Uterus (tissue), 4 donors: Measurements from ENCODE around the gene CLASP2. TPM values are rescaled to one million over a fixed set of nuclear protein-coding genes. Genes with fewer than 3 reads are reported as not detected.
"Not testable (repeated sequence)": the region's sequence is repeated elsewhere in the genome, so short reads cannot be mapped to it uniquely, and the experiment has no call there.

Experiments used
- DNase-seq, 2 donors: peaks; one replicate each; pipeline ENCODE4 v3.0.0-alpha.2; 2019 to 2020
- H3K27ac ChIP-seq, 2 donors: fragments of 200-600 bp; sonication (generic); 1 replicate in 1 of 2; 2 replicates in 1 of 2; pipeline ENCODE4 v1.5.1; 2016 to 2018
- H3K27me3 ChIP-seq, 2 donors: fragments of 200-600 bp; sonication (generic); one replicate each; pipeline ENCODE4 v1.5.1; 2018 to 2019; ENCODE audit warnings: control low read depth in 1 of 2
- H3K36me3 ChIP-seq, 2 donors: fragments of 200-600 bp; sonication (generic); one replicate each; pipeline ENCODE4 v1.5.1; 2019; ENCODE audit warnings: control low read depth in 1 of 2
- H3K4me1 ChIP-seq, 2 donors: fragments of 200-600 bp; sonication (generic); one replicate each; pipeline ENCODE4 v1.5.1; 2018 to 2019; ENCODE audit warnings: control low read depth in 1 of 2
- H3K4me3 ChIP-seq, 2 donors: fragments of 200-600 bp; sonication (generic); 1 replicate in 1 of 2; 2 replicates in 1 of 2; pipeline ENCODE4 v1.5.1; 2018 to 2019; ENCODE audit warnings: mild to moderate bottlenecking in 1 of 2
- H3K9me3 ChIP-seq, 2 donors: fragments of 200-600 bp; sonication (generic); one replicate each; pipeline ENCODE4 v1.5.1; 2019; ENCODE audit warnings: control low read depth in 1 of 2
- POLR2A ChIP-seq, 2 donors: fragments of 450-650 bp; IDR thresholded peaks; one replicate each; pipeline ENCODE4 v1.6.1; 2016; ENCODE audit warnings: antibody characterized with exemption in 2 of 2, mild to moderate bottlenecking in 1 of 2, moderate library complexity in 1 of 2
- intact Hi-C: fragments of 100-400 bp; cut with DNase I; formaldehyde crosslinking; loops from one replicate; pipeline ENCODE4 v1.15.1; 2023; ENCODE audit warnings: low total_unique reads
- total RNA-seq, 4 donors: library from RNA; depleted of rRNA in 3 of 4; stranded (reverse); fragments of >200 nt in 3 of 4; gene quantifications; one replicate each; pipeline versions ENCODE4 v1.1.0 to v1.2.4, GENCODE V29; 2014 to 2023
- TF ChIP-seq, protein P1 (sequence below), 4 experiments: fragments of 200-600 bp in 2 of 4; fragments of 450-650 bp in 2 of 4; sonication (generic) in 2 of 4; IDR thresholded peaks; one replicate each; pipeline ENCODE4 v1.5.1; 2016 to 2019; ENCODE audit warnings: antibody characterized with exemption in 4 of 4, mild to moderate bottlenecking in 2 of 4, moderate library complexity in 1 of 4
- donor health status: DM: yes; HTN: yes; CAD: no.

The CLASP2 gene
- total RNA-seq: 100 to 1,000 TPM in 2 of 4 donors, 10 to 100 TPM in 2; 34.1 to 159 (median 76.2) TPM

DNA sequence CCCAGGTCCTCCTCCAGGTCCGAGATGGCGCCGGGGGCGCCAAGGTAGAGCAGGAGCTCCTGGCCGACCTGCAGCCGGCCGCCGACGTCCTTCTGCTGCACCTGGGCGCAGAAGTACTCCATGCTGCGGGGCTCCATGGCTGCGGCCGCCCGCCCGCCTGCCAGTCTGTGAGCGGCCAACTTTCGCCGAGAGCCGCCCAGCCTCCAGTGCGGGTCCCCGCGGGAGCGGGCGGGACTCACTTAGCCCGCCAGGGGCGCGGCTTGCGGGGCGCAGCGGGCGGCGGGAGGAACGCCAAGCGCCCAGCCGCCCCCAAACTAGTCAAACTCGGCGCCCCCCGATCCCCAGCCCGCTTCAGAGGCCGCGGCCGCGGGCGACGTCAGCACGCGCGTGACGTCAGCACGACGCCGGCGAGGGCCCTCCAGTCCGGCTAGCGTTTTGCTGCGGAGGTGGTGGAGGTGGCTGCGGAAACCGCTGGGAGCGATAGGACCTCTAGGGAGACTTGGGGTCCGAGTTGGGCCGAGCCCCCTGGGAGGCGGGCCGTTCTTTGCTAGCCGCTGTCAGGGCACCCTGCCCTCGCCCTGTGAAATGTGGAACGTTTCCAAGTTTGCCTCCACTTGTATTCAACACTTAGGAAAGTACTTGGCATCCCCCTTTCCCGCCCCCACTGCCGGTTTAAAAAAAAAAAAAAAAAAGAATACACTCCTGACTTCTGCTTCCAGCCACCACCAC, at the start of gene CLASP2:
Gene CLASP2, minus strand, starts transcription at position 389 of the 729 bp plus-strand sequence. Its CDS starts 252 bp downstream, at position 137.
- no peaks in the 10 kb centered on the region for H3K9me3 ChIP-seq
- intact Hi-C loops: no loop called here
- H3K27me3 ChIP-seq: no peaks in the 10 kb centered on the region
- H3K4me3 ChIP-seq: peak within 1 kb of the TSS; percentile 82 to 92
- peak; percentile 77 to 82 for TF ChIP-seq POLR2A (IDR thresholded peaks at IDR 0.05)
- TF ChIP-seq, protein P1, sequence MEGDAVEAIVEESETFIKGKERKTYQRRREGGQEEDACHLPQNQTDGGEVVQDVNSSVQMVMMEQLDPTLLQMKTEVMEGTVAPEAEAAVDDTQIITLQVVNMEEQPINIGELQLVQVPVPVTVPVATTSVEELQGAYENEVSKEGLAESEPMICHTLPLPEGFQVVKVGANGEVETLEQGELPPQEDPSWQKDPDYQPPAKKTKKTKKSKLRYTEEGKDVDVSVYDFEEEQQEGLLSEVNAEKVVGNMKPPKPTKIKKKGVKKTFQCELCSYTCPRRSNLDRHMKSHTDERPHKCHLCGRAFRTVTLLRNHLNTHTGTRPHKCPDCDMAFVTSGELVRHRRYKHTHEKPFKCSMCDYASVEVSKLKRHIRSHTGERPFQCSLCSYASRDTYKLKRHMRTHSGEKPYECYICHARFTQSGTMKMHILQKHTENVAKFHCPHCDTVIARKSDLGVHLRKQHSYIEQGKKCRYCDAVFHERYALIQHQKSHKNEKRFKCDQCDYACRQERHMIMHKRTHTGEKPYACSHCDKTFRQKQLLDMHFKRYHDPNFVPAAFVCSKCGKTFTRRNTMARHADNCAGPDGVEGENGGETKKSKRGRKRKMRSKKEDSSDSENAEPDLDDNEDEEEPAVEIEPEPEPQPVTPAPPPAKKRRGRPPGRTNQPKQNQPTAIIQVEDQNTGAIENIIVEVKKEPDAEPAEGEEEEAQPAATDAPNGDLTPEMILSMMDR (IDR thresholded peaks at IDR 0.05): peak in 1 of 4 experiments; percentile 2
- no peaks in the 10 kb centered on the region for H3K4me1 ChIP-seq
- peak within 1 kb of the TSS; percentile 93 to 99 for H3K27ac ChIP-seq
- H3K36me3 ChIP-seq: no peaks in the 10 kb centered on the region
- DNase-seq: peak; percentile 85 to 86

DNA sequence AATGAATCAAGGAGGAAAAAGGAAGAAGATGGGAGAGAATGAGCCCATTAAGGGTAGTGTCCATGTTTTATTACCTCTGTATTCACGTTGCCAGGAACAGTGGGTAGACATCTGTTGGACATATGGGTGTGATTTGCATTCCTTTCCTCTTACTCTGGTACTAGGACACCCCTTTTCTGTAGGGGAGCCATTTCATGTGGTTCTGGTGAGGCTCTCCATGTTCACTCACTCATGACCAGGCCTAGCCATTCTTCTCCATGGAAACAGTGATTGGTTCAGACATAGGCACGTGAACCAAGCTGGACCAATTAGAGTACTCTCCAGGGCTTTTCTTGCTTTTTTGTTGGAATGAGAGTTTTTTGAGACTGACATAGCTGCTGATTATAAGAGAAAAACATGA, 40.8 kb upstream of the CLASP2 start:
- no peaks in the 10 kb centered on the region for H3K4me1 ChIP-seq
- no peaks in the 10 kb centered on the region for H3K36me3 ChIP-seq
- no peak overlapping the region for H3K4me3 ChIP-seq
- intact Hi-C loops: no loop called here
- TF ChIP-seq, protein P1 (IDR thresholded peaks at IDR 0.05): no peak
- TF ChIP-seq POLR2A (IDR thresholded peaks at IDR 0.05): no peak
- H3K27ac ChIP-seq: no peak overlapping the region
- DNase-seq: no peak
- no peaks in the 10 kb centered on the region for H3K9me3 ChIP-seq
- H3K27me3 ChIP-seq: no peaks in the 10 kb centered on the region

DNA sequence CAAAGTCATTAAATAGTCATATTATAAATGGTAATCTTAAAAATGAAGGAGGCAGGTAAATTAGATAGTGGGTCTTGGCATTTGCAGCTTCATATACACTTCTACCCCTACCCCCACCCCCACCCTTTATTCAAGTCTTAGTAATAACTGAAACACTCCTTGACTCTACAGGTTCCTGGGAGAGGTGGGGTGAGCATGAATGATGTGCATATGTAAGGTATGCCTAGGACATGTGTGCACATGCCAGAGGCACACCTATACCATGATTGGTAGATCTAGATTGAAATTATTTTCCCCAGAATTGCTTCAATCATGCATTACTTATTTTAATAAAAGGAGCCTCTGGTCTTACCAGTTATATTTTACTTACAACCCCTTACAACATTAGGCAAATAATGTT, 40.2 kb upstream of the CLASP2 start:
- Histone ChIP-seq H3K36me3 (no peaks in the 10 kb centered on the region), H3K9me3 (no peaks in the 10 kb centered on the region), H3K27me3 (no peaks in the 10 kb centered on the region), H3K4me3 (no peak overlapping the region), H3K27ac (no peak overlapping the region), H3K4me1 (no peaks in the 10 kb centered on the region)
- intact Hi-C loops: no loop called here
- no peak for DNase-seq
- no peak for TF ChIP-seq POLR2A (IDR thresholded peaks at IDR 0.05)
- TF ChIP-seq, protein P1 (IDR thresholded peaks at IDR 0.05): no peak

DNA sequence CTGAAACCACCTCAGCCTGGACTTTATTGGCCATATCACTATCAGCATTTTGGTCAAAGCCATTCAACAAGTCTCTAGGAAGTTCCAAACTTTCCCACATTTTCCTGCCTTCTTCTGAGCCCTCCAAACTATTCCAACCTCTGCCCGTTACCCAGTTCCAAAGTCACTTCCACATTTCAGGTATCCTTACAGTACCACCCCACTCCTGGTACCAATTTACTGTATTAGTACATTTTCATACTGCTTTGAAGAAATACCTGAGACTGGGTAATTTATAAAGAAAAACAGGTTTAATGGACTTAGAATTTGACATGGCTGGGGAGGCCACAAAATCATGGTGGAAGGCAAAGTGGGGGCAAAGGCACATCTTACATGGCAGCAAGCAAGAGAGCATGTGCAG, 36.3 kb upstream of the CLASP2 start:
- DNase-seq, H3K27ac ChIP-seq, H3K27me3 ChIP-seq, H3K4me3 ChIP-seq, H3K4me1 ChIP-seq, H3K36me3 ChIP-seq, intact Hi-C loops, H3K9me3 ChIP-seq: not testable (repeated sequence)

DNA sequence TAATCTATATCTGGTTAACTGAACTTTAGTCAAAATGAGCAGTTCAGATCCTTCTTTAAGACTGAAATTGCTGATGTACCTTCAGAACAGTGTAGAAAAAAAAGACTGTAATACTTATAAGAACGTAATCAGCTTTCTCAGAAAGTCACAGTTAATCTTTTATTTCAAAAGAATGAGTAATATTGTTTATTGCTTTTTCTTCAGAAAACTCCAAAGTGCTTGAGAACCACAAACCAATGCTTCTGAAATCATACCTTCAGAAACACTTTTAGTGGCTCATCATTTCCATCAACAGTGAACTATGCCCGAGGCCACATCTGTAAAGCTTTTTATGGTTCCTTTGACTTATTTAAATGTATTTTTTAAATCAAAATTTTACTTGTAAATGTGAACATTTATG, 33.3 kb upstream of the CLASP2 start:
- TF ChIP-seq POLR2A (IDR thresholded peaks at IDR 0.05): no peak
- TF ChIP-seq, protein P1 (IDR thresholded peaks at IDR 0.05): no peak
- Histone ChIP-seq H3K27ac (no peak overlapping the region), H3K4me1 (no peaks in the 10 kb centered on the region), H3K9me3 (no peaks in the 10 kb centered on the region), H3K4me3 (no peak overlapping the region), H3K36me3 (no peaks in the 10 kb centered on the region), H3K27me3 (no peaks in the 10 kb centered on the region)
- intact Hi-C loops: no loop called here
- DNase-seq: no peak
